ENCODE results near the gene PKNOX2.

PKNOX2 gene

GRCh38 chr11:125382314-125382791, 217.8 kb downstream of the PKNOX2 start:
- Histone ChIP-seq H3K4me3 (replicated peaks; ENCODE audit: insufficient read depth, low read length) (no peak overlapping the region), H3K27me3 (ENCODE audit: insufficient read depth, poor library complexity, severe bottlenecking) (peaks cover 2% of the 10 kb centered on the region), H3K27ac (replicated peaks) (no peak overlapping the region)
- TF ChIP-seq POLR2AphosphoS5 (IDR thresholded peaks at IDR 0.05; ENCODE audit: low read depth) (no peak), CTCF (IDR thresholded peaks at IDR 0.05; ENCODE audit: insufficient read depth, low read length) (no peak), SPI1 (IDR thresholded peaks at IDR 0.05; ENCODE audit: borderline replicate concordance, low read depth) (no peak)
- TF ChIP-seq, protein P1, sequence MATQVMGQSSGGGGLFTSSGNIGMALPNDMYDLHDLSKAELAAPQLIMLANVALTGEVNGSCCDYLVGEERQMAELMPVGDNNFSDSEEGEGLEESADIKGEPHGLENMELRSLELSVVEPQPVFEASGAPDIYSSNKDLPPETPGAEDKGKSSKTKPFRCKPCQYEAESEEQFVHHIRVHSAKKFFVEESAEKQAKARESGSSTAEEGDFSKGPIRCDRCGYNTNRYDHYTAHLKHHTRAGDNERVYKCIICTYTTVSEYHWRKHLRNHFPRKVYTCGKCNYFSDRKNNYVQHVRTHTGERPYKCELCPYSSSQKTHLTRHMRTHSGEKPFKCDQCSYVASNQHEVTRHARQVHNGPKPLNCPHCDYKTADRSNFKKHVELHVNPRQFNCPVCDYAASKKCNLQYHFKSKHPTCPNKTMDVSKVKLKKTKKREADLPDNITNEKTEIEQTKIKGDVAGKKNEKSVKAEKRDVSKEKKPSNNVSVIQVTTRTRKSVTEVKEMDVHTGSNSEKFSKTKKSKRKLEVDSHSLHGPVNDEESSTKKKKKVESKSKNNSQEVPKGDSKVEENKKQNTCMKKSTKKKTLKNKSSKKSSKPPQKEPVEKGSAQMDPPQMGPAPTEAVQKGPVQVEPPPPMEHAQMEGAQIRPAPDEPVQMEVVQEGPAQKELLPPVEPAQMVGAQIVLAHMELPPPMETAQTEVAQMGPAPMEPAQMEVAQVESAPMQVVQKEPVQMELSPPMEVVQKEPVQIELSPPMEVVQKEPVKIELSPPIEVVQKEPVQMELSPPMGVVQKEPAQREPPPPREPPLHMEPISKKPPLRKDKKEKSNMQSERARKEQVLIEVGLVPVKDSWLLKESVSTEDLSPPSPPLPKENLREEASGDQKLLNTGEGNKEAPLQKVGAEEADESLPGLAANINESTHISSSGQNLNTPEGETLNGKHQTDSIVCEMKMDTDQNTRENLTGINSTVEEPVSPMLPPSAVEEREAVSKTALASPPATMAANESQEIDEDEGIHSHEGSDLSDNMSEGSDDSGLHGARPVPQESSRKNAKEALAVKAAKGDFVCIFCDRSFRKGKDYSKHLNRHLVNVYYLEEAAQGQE (IDR thresholded peaks at IDR 0.05; ENCODE audit: insufficient replicate concordance, low read depth), result no peak
- no peak for DNase-seq (ENCODE audit: low read depth in 1 of 2, low spot score in 1 of 2)

DNA sequence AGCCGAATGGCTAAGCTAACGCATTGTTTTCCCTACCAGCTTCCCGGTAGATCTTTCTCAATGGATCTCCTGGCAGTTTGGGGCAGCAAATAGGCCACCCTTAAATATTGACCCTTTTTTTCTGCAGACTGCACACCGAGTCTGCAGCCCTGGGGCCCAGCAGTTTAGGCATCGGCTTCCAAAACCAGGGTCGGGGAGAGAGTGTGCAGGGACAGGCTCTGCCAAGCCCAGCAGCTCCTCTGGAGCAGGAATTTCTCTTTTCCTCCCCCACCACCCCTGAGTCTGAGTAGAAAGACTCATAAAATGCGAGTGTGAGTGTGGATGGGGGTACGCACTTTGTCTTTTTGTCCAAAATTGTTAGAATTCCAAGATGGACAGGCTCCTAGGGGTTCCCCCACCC, 218.3 kb downstream of the PKNOX2 start:
- DNase-seq (ENCODE audit: low read depth in 1 of 2, low spot score in 1 of 2), result no peak
- TF ChIP-seq POLR2AphosphoS5 (IDR thresholded peaks at IDR 0.05; ENCODE audit: low read depth), result no peak
- no peak for TF ChIP-seq GABPA (IDR thresholded peaks at IDR 0.05; ENCODE audit: low read depth)
- no peak for TF ChIP-seq SPI1 (IDR thresholded peaks at IDR 0.05; ENCODE audit: borderline replicate concordance, low read depth)
- TF ChIP-seq, protein P1 (IDR thresholded peaks at IDR 0.05; ENCODE audit: insufficient replicate concordance, low read depth), result no peak
- no peak for TF ChIP-seq CTCF (IDR thresholded peaks at IDR 0.05; ENCODE audit: insufficient read depth, low read length)
- Histone ChIP-seq H3K4me3 (replicated peaks; ENCODE audit: insufficient read depth, low read length) (no peak overlapping the region), H3K27me3 (ENCODE audit: insufficient read depth, poor library complexity, severe bottlenecking) (peaks cover 2% of the 10 kb centered on the region), H3K27ac (replicated peaks) (no peak overlapping the region)

- H3K4me3 ChIP-seq (replicated peaks; ENCODE audit: insufficient read depth, low read length), result no peak overlapping the region
- TF ChIP-seq POLR2AphosphoS5 (IDR thresholded peaks at IDR 0.05; ENCODE audit: low read depth), result no peak
- no peak overlapping the region for H3K27ac ChIP-seq (replicated peaks)
- H3K27me3 ChIP-seq (ENCODE audit: insufficient read depth, poor library complexity, severe bottlenecking), result peaks cover 2% of the 10 kb centered on the region
- DNase-seq (ENCODE audit: low read depth in 1 of 2, low spot score in 1 of 2), result no peak
Observed at GRCh38 chr11:125384825-125385224, 220.3 kb downstream of the PKNOX2 start.

GRCh38 chr11:125387901-125388300, 223.3 kb downstream of the PKNOX2 start:
- Histone ChIP-seq H3K4me3 (replicated peaks; ENCODE audit: insufficient read depth, low read length) (no peak overlapping the region), H3K27me3 (ENCODE audit: insufficient read depth, poor library complexity, severe bottlenecking) (no peaks in the 10 kb centered on the region), H3K27ac (replicated peaks) (no peak overlapping the region)
- TF ChIP-seq, protein P1 (IDR thresholded peaks at IDR 0.05; ENCODE audit: insufficient replicate concordance, low read depth), result no peak
- TF ChIP-seq CTCF (IDR thresholded peaks at IDR 0.05; ENCODE audit: insufficient read depth, low read length) (no peak), SPI1 (IDR thresholded peaks at IDR 0.05; ENCODE audit: borderline replicate concordance, low read depth) (no peak), POLR2AphosphoS5 (IDR thresholded peaks at IDR 0.05; ENCODE audit: low read depth) (no peak), GABPA (IDR thresholded peaks at IDR 0.05; ENCODE audit: low read depth) (no peak)
- no peak for DNase-seq (ENCODE audit: low read depth in 1 of 2, low spot score in 1 of 2)
